HepG2 (cell line): Measurements from ENCODE around the gene PLXNC1. TPM values are rescaled to one million over a fixed set of nuclear protein-coding genes. Genes with fewer than 3 reads are reported as not detected.
A peak's percentile ranks its signal among the peaks of the same experiment; 100 is the strongest.

Source experiments
- ADNP ChIP-seq: sonication (generic); formaldehyde crosslinking; IDR thresholded peaks from 2 replicates; pipeline ENCODE4 v1.4.0; 2020; ENCODE audit warnings: missing genetic modification reagents
- BHLHE40 ChIP-seq: IDR thresholded peaks from 2 replicates; pipeline ENCODE4 v1.6.1; 2011; ENCODE audit warnings: low read length, improper control_type of control experiment
- ELF3 ChIP-seq: IDR thresholded peaks from 2 replicates; pipeline ENCODE4 v1.6.1; 2016; ENCODE audit warnings: missing genetic modification reagents, missing compliant biosample characterization
- GATA4 ChIP-seq: sonication (generic); IDR thresholded peaks from 2 replicates; pipeline ENCODE4 v1.6.1; 2016; ENCODE audit warnings: antibody characterized with exemption, low read depth, borderline replicate concordance
- IRF2 ChIP-seq: IDR thresholded peaks from 2 replicates; pipeline ENCODE4 v1.6.1; 2018; ENCODE audit warnings: missing genetic modification reagents, missing compliant biosample characterization
- KLF11 ChIP-seq: IDR thresholded peaks from 2 replicates; pipeline ENCODE4 v1.6.1; 2016; ENCODE audit warnings: missing compliant biosample characterization
- MAFK ChIP-seq, 2 experiments: IDR thresholded peaks in 1 of 2; conservative IDR thresholded peaks in 1 of 2; 2 replicates each; pipeline ENCODE4 v1.6.1; 2011; ENCODE audit warnings: improper control_type of control experiment in 2 of 2, low read length in 2 of 2
- MIXL1 ChIP-seq: IDR thresholded peaks from 2 replicates; pipeline ENCODE4 v1.6.1; 2016
- NFE2 ChIP-seq: sonication (generic); formaldehyde crosslinking; IDR thresholded peaks from 2 replicates; pipeline ENCODE4 v1.4.0; 2020; ENCODE audit warnings: missing genetic modification reagents
- NFKB2 ChIP-seq: sonication (generic); formaldehyde crosslinking; IDR thresholded peaks from 2 replicates; pipeline ENCODE4 v1.4.0; 2020; ENCODE audit warnings: missing genetic modification reagents, borderline replicate concordance
- PITX1 ChIP-seq: sonication (generic); formaldehyde crosslinking; IDR thresholded peaks from 2 replicates; pipeline ENCODE4 v1.5.1; 2020; ENCODE audit warnings: mild to moderate bottlenecking, missing genetic modification reagents
- POLR2A ChIP-seq, 2 experiments: IDR thresholded peaks; 2 replicates each; pipeline ENCODE4 v1.6.1; 2011; ENCODE audit warnings: low read depth in 2 of 2, low read length in 2 of 2, mild to moderate bottlenecking in 1 of 2, moderate library complexity in 1 of 2; ENCODE audit not compliant: insufficient read depth in 1 of 2
- POLR2AphosphoS2 ChIP-seq: IDR thresholded peaks from 2 replicates; pipeline ENCODE4 v1.6.1; 2011; ENCODE audit warnings: low read depth, low read length, improper control_type of control experiment
- RARG ChIP-seq: sonication (generic); formaldehyde crosslinking; IDR thresholded peaks from 2 replicates; pipeline ENCODE4 v1.4.0; 2020; ENCODE audit warnings: low read depth, mild to moderate bottlenecking, missing genetic modification reagents
- SIN3A ChIP-seq: IDR thresholded peaks from 2 replicates; pipeline ENCODE4 v1.6.1; 2011; ENCODE audit warnings: low read depth, mild to moderate bottlenecking, control low read depth, low read length, borderline replicate concordance
- SOX6 ChIP-seq, 2 experiments: fragments of 450-650 bp in 1 of 2; sonication (generic) in 1 of 2; formaldehyde crosslinking in 1 of 2; IDR thresholded peaks; 2 replicates each; pipeline versions ENCODE4 v1.4.0 to v1.6.1; 2017 to 2020; ENCODE audit warnings: antibody characterized with exemption in 1 of 2, mild to moderate bottlenecking in 1 of 2, missing genetic modification reagents in 1 of 2
- SRSF9 ChIP-seq: fragments of 200-400 bp; formaldehyde crosslinking; IDR thresholded peaks from 2 replicates; pipeline ENCODE4 v1.6.1; 2018; ENCODE audit warnings: borderline replicate concordance, mild to moderate bottlenecking, low read depth, low read length; ENCODE audit not compliant: insufficient read depth, poor library complexity, severe bottlenecking
- ZBTB42 ChIP-seq: sonication (generic); formaldehyde crosslinking; IDR thresholded peaks from 2 replicates; pipeline ENCODE4 v1.5.0; 2020; ENCODE audit warnings: mild to moderate bottlenecking, missing genetic modification reagents
- ZNF44 ChIP-seq: sonication (generic); formaldehyde crosslinking; IDR thresholded peaks from 2 replicates; pipeline ENCODE4 v1.5.1; 2020; ENCODE audit warnings: mild to moderate bottlenecking, missing genetic modification reagents
- ZNF451 ChIP-seq: sonication (generic); formaldehyde crosslinking; IDR thresholded peaks from 2 replicates; pipeline ENCODE4 v1.5.0; 2020; ENCODE audit warnings: mild to moderate bottlenecking, missing genetic modification reagents
- ZNF460 ChIP-seq: sonication (generic); formaldehyde crosslinking; IDR thresholded peaks from 2 replicates; pipeline ENCODE4 v1.5.1; 2020; ENCODE audit warnings: missing genetic modification reagents, mild to moderate bottlenecking, borderline replicate concordance
- ZNF773 ChIP-seq: sonication (generic); formaldehyde crosslinking; IDR thresholded peaks from 2 replicates; pipeline ENCODE4 v1.4.0; 2020; ENCODE audit warnings: missing genetic modification reagents, borderline replicate concordance
- ZSCAN21 ChIP-seq: sonication (generic); formaldehyde crosslinking; IDR thresholded peaks from 2 replicates; pipeline ENCODE4 v1.8.0; 2022; ENCODE audit warnings: mild to moderate bottlenecking, missing genetic modification reagents, moderate library complexity, borderline replicate concordance
- ZZZ3 ChIP-seq: sonication (generic); formaldehyde crosslinking; IDR thresholded peaks from 2 replicates; pipeline ENCODE4 v1.4.0; 2020; ENCODE audit warnings: missing genetic modification reagents, mild to moderate bottlenecking, borderline replicate concordance
- polyA plus RNA-seq, 8 experiments: library from polyadenylated mRNA; depleted of rRNA in 3 of 8; stranded (reverse) in 7 of 8; unstranded in 1 of 8; fragments of >200 nt; fragmentation: Illumina TruSeq in 4 of 8; extraction: Trizol in 4 of 8; gene quantifications; 2 replicates each; pipeline versions ENCODE4 v1.2.1 to v1.2.3, GENCODE V29; 2011 to 2016; ENCODE audit warnings: low read depth in 4 of 8, missing spikeins in 1 of 8, mixed read lengths in 1 of 8; ENCODE audit not compliant: insufficient read depth in 1 of 8
- total RNA-seq, 5 experiments: library from RNA; depleted of rRNA; stranded (reverse); fragments of >200 nt; fragmentation: Illumina TruSeq; extraction: Trizol; gene quantifications; 2 replicates each; pipeline ENCODE4 v1.2.3, GENCODE V29; 2016; ENCODE audit warnings: low read depth in 1 of 5
- TF ChIP-seq, protein P1 (sequence below): sonication (generic); formaldehyde crosslinking; IDR thresholded peaks from 2 replicates; pipeline ENCODE4 v1.9.0; 2021; ENCODE audit warnings: missing genetic modification reagents, mild to moderate bottlenecking, borderline replicate concordance
- TF ChIP-seq, protein P2 (sequence below): IDR thresholded peaks from 2 replicates; pipeline ENCODE4 v1.6.1; 2012; ENCODE audit warnings: low read length, improper control_type of control experiment
- TF ChIP-seq, protein P3 (sequence below): sonication (generic); formaldehyde crosslinking; IDR thresholded peaks from 2 replicates; pipeline ENCODE4 v1.5.1; 2020; ENCODE audit warnings: missing genetic modification reagents, mild to moderate bottlenecking, borderline replicate concordance

The PLXNC1 gene
- total and polyA plus RNA-seq, 2 of the 13 experiments (the other 11 are each of a cell fraction or from before 2014, with no cell fraction given) = 6.6 to 11.2 TPM

DNA sequence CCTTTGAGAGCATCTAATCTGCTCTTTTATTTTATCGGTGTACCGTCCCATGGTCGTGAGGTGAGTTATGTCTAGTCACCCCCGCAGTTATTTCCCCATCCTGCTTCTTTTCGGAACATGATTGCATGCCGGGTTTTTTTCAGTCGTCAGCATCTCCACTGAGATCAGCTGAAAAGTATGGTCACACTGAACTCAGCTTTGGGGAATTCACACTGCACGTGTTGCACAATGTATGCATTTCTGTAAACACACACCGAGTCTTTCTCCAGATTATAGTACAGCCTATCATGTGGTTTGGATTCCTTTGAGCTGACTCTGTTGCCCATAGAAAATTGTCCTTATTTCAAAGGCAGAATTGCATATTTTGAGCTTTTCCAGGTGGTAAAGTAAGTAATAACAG is 24.6 kb downstream of the PLXNC1 start (continued):
- no peak for TF ChIP-seq ZNF460 (CRISPR knock-in tag)
- TF ChIP-seq RARG (CRISPR knock-in tag) = no peak
- no peak for TF ChIP-seq POLR2A (IDR thresholded peaks at IDR 0.05; ENCODE audit: insufficient read depth in 1 of 2, low read depth in 2 of 2, low read length in 2 of 2)
- TF ChIP-seq ZSCAN21 (CRISPR knock-in tag) = no peak
- TF ChIP-seq, protein P1, sequence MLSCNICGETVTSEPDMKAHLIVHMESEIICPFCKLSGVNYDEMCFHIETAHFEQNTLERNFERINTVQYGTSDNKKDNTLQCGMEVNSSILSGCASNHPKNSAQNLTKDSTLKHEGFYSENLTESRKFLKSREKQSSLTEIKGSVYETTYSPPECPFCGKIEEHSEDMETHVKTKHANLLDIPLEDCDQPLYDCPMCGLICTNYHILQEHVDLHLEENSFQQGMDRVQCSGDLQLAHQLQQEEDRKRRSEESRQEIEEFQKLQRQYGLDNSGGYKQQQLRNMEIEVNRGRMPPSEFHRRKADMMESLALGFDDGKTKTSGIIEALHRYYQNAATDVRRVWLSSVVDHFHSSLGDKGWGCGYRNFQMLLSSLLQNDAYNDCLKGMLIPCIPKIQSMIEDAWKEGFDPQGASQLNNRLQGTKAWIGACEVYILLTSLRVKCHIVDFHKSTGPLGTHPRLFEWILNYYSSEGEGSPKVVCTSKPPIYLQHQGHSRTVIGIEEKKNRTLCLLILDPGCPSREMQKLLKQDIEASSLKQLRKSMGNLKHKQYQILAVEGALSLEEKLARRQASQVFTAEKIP = no peak
- no peak for TF ChIP-seq NFE2
- 0 out of 2 replicates have a peak, but pooled peaks have one; percentile 39 for TF ChIP-seq SIN3A
- TF ChIP-seq SOX6 (IDR thresholded peaks at IDR 0.05) = no peak
- TF ChIP-seq SOX6 (CRISPR knock-in tag; IDR thresholded peaks at IDR 0.05) = peak; percentile 87
- peak; percentile 61 to 69 for TF ChIP-seq MAFK (conservative IDR thresholded peaks at IDR 0.05 in 1 of 2, IDR thresholded peaks at IDR 0.05 in 1 of 2; ENCODE audit: low read length in 2 of 2)
- no peak for TF ChIP-seq ZNF773 (CRISPR knock-in tag)
- no peak for TF ChIP-seq ZNF451
- no peak for TF ChIP-seq ZNF44
- TF ChIP-seq NFKB2 (CRISPR knock-in tag) = no peak
- TF ChIP-seq, protein P2, sequence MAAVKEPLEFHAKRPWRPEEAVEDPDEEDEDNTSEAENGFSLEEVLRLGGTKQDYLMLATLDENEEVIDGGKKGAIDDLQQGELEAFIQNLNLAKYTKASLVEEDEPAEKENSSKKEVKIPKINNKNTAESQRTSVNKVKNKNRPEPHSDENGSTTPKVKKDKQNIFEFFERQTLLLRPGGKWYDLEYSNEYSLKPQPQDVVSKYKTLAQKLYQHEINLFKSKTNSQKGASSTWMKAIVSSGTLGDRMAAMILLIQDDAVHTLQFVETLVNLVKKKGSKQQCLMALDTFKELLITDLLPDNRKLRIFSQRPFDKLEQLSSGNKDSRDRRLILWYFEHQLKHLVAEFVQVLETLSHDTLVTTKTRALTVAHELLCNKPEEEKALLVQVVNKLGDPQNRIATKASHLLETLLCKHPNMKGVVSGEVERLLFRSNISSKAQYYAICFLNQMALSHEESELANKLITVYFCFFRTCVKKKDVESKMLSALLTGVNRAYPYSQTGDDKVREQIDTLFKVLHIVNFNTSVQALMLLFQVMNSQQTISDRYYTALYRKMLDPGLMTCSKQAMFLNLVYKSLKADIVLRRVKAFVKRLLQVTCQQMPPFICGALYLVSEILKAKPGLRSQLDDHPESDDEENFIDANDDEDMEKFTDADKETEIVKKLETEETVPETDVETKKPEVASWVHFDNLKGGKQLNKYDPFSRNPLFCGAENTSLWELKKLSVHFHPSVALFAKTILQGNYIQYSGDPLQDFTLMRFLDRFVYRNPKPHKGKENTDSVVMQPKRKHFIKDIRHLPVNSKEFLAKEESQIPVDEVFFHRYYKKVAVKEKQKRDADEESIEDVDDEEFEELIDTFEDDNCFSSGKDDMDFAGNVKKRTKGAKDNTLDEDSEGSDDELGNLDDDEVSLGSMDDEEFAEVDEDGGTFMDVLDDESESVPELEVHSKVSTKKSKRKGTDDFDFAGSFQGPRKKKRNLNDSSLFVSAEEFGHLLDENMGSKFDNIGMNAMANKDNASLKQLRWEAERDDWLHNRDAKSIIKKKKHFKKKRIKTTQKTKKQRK = no peak
- no peak for TF ChIP-seq POLR2AphosphoS2
- peak; percentile 70; the same call in 1 of the 2 replicates for TF ChIP-seq MIXL1
- no peak for TF ChIP-seq SRSF9
- TF ChIP-seq PITX1 (CRISPR knock-in tag) = peak; percentile 39; the same call in 1 of the 2 replicates
- no peak for TF ChIP-seq ZZZ3 (CRISPR knock-in tag)
- TF ChIP-seq GATA4 = no peak
- TF ChIP-seq ZBTB42 (CRISPR knock-in tag) = no peak
- TF ChIP-seq, protein P3, sequence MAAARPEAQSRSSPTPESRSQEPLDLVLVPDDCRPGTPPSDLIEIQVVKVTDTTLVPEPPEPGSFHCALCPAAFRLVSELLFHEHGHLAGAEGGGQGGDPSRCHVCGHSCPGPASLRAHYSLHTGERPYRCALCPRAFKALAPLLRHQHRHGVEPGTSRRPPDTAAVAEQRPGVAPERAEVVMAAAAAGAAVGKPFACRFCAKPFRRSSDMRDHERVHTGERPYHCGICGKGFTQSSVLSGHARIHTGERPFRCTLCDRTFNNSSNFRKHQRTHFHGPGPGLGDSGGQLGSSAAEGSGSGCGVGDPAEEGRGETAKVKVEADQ (CRISPR knock-in tag) = no peak
- TF ChIP-seq ELF3 (CRISPR knock-in tag) = peak; percentile 62
- TF ChIP-seq IRF2 = peak; percentile 67; the same call in 1 of the 2 replicates
- TF ChIP-seq ADNP = no peak
- peak; percentile 96 for TF ChIP-seq BHLHE40
- TF ChIP-seq KLF11 (CRISPR knock-in tag) = no peak
